Activated T-cell treated with anti-CD3 and anti-CD28 coated beads, Interleukin-2, amount 50 U/mL, for 72 hours (primary cell): ENCODE data around the gene MRPL3. TPM values are rescaled to one million over a fixed set of nuclear protein-coding genes. Genes with fewer than 3 reads are reported as not detected.

Source experiments
- ATAC-seq, 2 donors: fragments of 150-1000 bp; cut with Tn5 transposase; replicated peaks in 1 of 2; 2 replicates each; pipeline ENCODE4 v1.10.0; 2021; ENCODE audit warnings: moderate library complexity in 2 of 2, mild to moderate bottlenecking in 1 of 2
- DNase-seq, 2 donors: peaks; one replicate each; pipeline ENCODE4 v3.0.0; 2021 to 2022; ENCODE audit warnings: mixed read lengths in 1 of 2
- H3K27ac Mint-ChIP-seq: one replicate; pipeline ENCODE4 v1.8.0; 2022; ENCODE audit warnings: mild to moderate bottlenecking, moderate library complexity, mixed read lengths
- H3K27me3 Mint-ChIP-seq: one replicate; pipeline ENCODE4 v1.8.0; 2022; ENCODE audit warnings: low read depth, mixed read lengths
- H3K36me3 Mint-ChIP-seq, 2 donors: one replicate each; pipeline ENCODE4 v1.8.0; 2022; ENCODE audit warnings: mixed read lengths in 2 of 2, mild to moderate bottlenecking in 1 of 2; ENCODE audit not compliant: insufficient read depth in 2 of 2
- H3K4me1 Mint-ChIP-seq: one replicate; pipeline ENCODE4 v1.8.0; 2022; ENCODE audit warnings: low read depth, mixed read lengths
- H3K4me3 Mint-ChIP-seq, 2 donors: one replicate each; pipeline ENCODE4 v1.8.0; 2022; ENCODE audit warnings: mild to moderate bottlenecking in 2 of 2, mixed read lengths in 2 of 2, moderate library complexity in 2 of 2
- H3K9me3 Mint-ChIP-seq, 2 donors: one replicate each; pipeline ENCODE4 v1.8.0; 2022; ENCODE audit warnings: mixed read lengths in 2 of 2
- total RNA-seq, 2 donors: library from RNA; stranded (reverse); gene quantifications; one replicate each; pipeline ENCODE4 v1.2.3, GENCODE V29; 2022

MRPL3 gene
- total RNA-seq = 100 to 1,000 TPM; 110 to 139 TPM

- Mint-ChIP-seq H3K36me3 (peaks cover 7 to 15% of the 10 kb centered on the region in 2 donors), H3K27me3 (no peaks in the 10 kb centered on the region), H3K9me3 (no peaks in the 10 kb centered on the region), H3K4me1 (peaks cover 25% of the 10 kb centered on the region), H3K27ac (peak within 1 kb of the TSS; percentile 97), H3K4me3 (peak within 1 kb of the TSS; percentile 99 to 100)
- ATAC-seq = peak; percentile 95 to 96
- peak; percentile 87 to 88 for DNase-seq
These were observed at the start of gene MRPL3 for GRCh38 chr3:131502530-131503319. TSS of gene MRPL3 (minus strand) at chr3:131502971. CDS start at chr3:131502821, 150 bp downstream.

GRCh38 chr3:131551761-131552160 lies 49.0 kb upstream of the MRPL3 start:
- H3K4me1 Mint-ChIP-seq = peaks cover 4% of the 10 kb centered on the region
- ATAC-seq (no peak), DNase-seq (no peak)
- H3K36me3 Mint-ChIP-seq = no peaks in the 10 kb centered on the region
- peaks cover 37% of the 10 kb centered on the region for H3K27me3 Mint-ChIP-seq
- no peak overlapping the region for H3K27ac Mint-ChIP-seq
- no peak overlapping the region for H3K4me3 Mint-ChIP-seq
- H3K9me3 Mint-ChIP-seq = no peaks in the 10 kb centered on the region

- peaks cover 34% of the 10 kb centered on the region for H3K27me3 Mint-ChIP-seq
- no peak overlapping the region for H3K4me3 Mint-ChIP-seq
- DNase-seq = no peak
- ATAC-seq = no peak
- H3K27ac Mint-ChIP-seq = no peak overlapping the region
- no peaks in the 10 kb centered on the region for H3K9me3 Mint-ChIP-seq
- no peaks in the 10 kb centered on the region for H3K36me3 Mint-ChIP-seq
- H3K4me1 Mint-ChIP-seq = peaks cover 4% of the 10 kb centered on the region
These were observed 48.0 kb upstream of the MRPL3 start for GRCh38 chr3:131550562-131551465.

- H3K9me3 Mint-ChIP-seq = no peaks in the 10 kb centered on the region
- DNase-seq (peak; percentile 3 to 13), ATAC-seq (no peak)
- H3K36me3 Mint-ChIP-seq = no peaks in the 10 kb centered on the region
- no peak overlapping the region for H3K27ac Mint-ChIP-seq
- H3K4me3 Mint-ChIP-seq = no peak overlapping the region
- peaks cover 4% of the 10 kb centered on the region for H3K4me1 Mint-ChIP-seq
- peaks cover 33% of the 10 kb centered on the region for H3K27me3 Mint-ChIP-seq
These were observed 46.6 kb upstream of the MRPL3 start for GRCh38 chr3:131549340-131549739.

GRCh38 chr3:131547585-131547984 lies 44.8 kb upstream of the MRPL3 start:
- Mint-ChIP-seq H3K4me3 (no peak overlapping the region), H3K27ac (no peak overlapping the region), H3K36me3 (no peaks in the 10 kb centered on the region), H3K9me3 (no peaks in the 10 kb centered on the region), H3K4me1 (no peaks in the 10 kb centered on the region), H3K27me3 (peaks cover 30% of the 10 kb centered on the region)
- DNase-seq (no peak), ATAC-seq (no peak)

- H3K27me3 Mint-ChIP-seq = peaks cover 24% of the 10 kb centered on the region
These were observed 43.7 kb upstream of the MRPL3 start for GRCh38 chr3:131546441-131546840.

GRCh38 chr3:131544557-131544956 lies 41.8 kb upstream of the MRPL3 start:
- peaks cover 36% of the 10 kb centered on the region for H3K27me3 Mint-ChIP-seq
- H3K4me1 Mint-ChIP-seq = no peaks in the 10 kb centered on the region
- H3K9me3 Mint-ChIP-seq = no peaks in the 10 kb centered on the region
- ATAC-seq = no peak
- H3K36me3 Mint-ChIP-seq = no peaks in the 10 kb centered on the region
- no peak for DNase-seq
- H3K27ac Mint-ChIP-seq = no peak overlapping the region
- H3K4me3 Mint-ChIP-seq = no peak overlapping the region

More at GRCh38 chr3:131546441-131546840, 43.7 kb upstream of the MRPL3 start:
- DNase-seq (no peak), ATAC-seq (no peak)
- Mint-ChIP-seq H3K27ac (no peak overlapping the region), H3K4me3 (no peak overlapping the region), H3K9me3 (no peaks in the 10 kb centered on the region), H3K4me1 (no peaks in the 10 kb centered on the region), H3K36me3 (no peaks in the 10 kb centered on the region)

GRCh38 chr3:131543714-131544113 lies 40.9 kb upstream of the MRPL3 start:
- H3K27me3 Mint-ChIP-seq = peaks cover 39% of the 10 kb centered on the region
- no peak for ATAC-seq
- DNase-seq = no peak
- H3K9me3 Mint-ChIP-seq = peaks cover 0 to under 1% of the 10 kb centered on the region in 2 donors
- no peak overlapping the region for H3K27ac Mint-ChIP-seq
- no peak overlapping the region for H3K4me3 Mint-ChIP-seq
- no peaks in the 10 kb centered on the region for H3K4me1 Mint-ChIP-seq
- H3K36me3 Mint-ChIP-seq = no peaks in the 10 kb centered on the region

GRCh38 chr3:131541288-131541687 lies 38.5 kb upstream of the MRPL3 start:
- Mint-ChIP-seq H3K27me3 (peaks cover 51% of the 10 kb centered on the region), H3K4me3 (no peak overlapping the region), H3K4me1 (no peaks in the 10 kb centered on the region), H3K27ac (no peak overlapping the region), H3K36me3 (no peaks in the 10 kb centered on the region), H3K9me3 (peaks cover 0 to 2% of the 10 kb centered on the region in 2 donors)
- ATAC-seq = no peak
- DNase-seq = no peak

- Mint-ChIP-seq H3K27ac (no peak overlapping the region), H3K9me3 (peaks cover 0 to 2% of the 10 kb centered on the region in 2 donors), H3K4me3 (no peak overlapping the region), H3K4me1 (no peaks in the 10 kb centered on the region), H3K27me3 (peaks cover 50% of the 10 kb centered on the region), H3K36me3 (no peaks in the 10 kb centered on the region)
- DNase-seq (no peak), ATAC-seq (no peak)
These were observed 38.0 kb upstream of the MRPL3 start for GRCh38 chr3:131540821-131541220.

GRCh38 chr3:131540143-131540542 lies 37.4 kb upstream of the MRPL3 start:
- peaks cover 0 to 2% of the 10 kb centered on the region in 2 donors for H3K9me3 Mint-ChIP-seq
- no peaks in the 10 kb centered on the region for H3K4me1 Mint-ChIP-seq
- H3K27ac Mint-ChIP-seq = no peak overlapping the region
- H3K36me3 Mint-ChIP-seq = no peaks in the 10 kb centered on the region
- no peak for ATAC-seq
- peaks cover 47% of the 10 kb centered on the region for H3K27me3 Mint-ChIP-seq
- DNase-seq = no peak
- H3K4me3 Mint-ChIP-seq = no peak overlapping the region

GRCh38 chr3:131538968-131539367 lies 36.2 kb upstream of the MRPL3 start:
- no peak overlapping the region for H3K4me3 Mint-ChIP-seq
- no peak for DNase-seq
- H3K27ac Mint-ChIP-seq = no peak overlapping the region
- H3K36me3 Mint-ChIP-seq = no peaks in the 10 kb centered on the region
- peaks cover 0 to 2% of the 10 kb centered on the region in 2 donors for H3K9me3 Mint-ChIP-seq
- no peaks in the 10 kb centered on the region for H3K4me1 Mint-ChIP-seq
- no peak for ATAC-seq
- H3K27me3 Mint-ChIP-seq = peaks cover 39% of the 10 kb centered on the region

GRCh38 chr3:131537531-131537930 lies 34.8 kb upstream of the MRPL3 start:
- DNase-seq = no peak
- ATAC-seq = no peak
- H3K27ac Mint-ChIP-seq = no peak overlapping the region
- H3K4me1 Mint-ChIP-seq = no peaks in the 10 kb centered on the region
- H3K4me3 Mint-ChIP-seq = no peak overlapping the region
- peaks cover 0 to 2% of the 10 kb centered on the region in 2 donors for H3K9me3 Mint-ChIP-seq
- H3K27me3 Mint-ChIP-seq = peaks cover 47% of the 10 kb centered on the region
- no peaks in the 10 kb centered on the region for H3K36me3 Mint-ChIP-seq
